Hematopoietic multipotent progenitor cell treated with erythropoietin and hydrocortisone succinate and interleukin-3 and kit ligand, for 15 days (in vitro differentiated cells): ENCODE results near the gene KATNAL2.

ENCODE experiments used
- DNase-seq: peaks from one replicate; pipeline ENCODE4 v3.0.0-alpha.2; 2015; ENCODE audit warnings: low spot score

The KATNAL2 gene

GRCh38 chr18:47035156-47035671 lies 117.8 kb downstream of the KATNAL2 start, which contains the start of gene ELOA2:
ELOA2 (minus strand) TSS chr18:47035621; CDS start chr18:47035264, 357 bp downstream.
- no peak for DNase-seq

- DNase-seq = no peak
Observed at GRCh38 chr18:47036298-47036874, 119.0 kb downstream of the KATNAL2 start.

- no peak for DNase-seq
Observed at GRCh38 chr18:47036927-47037578, 119.7 kb downstream of the KATNAL2 start.

GRCh38 chr18:47040982-47041381 lies 123.6 kb downstream of the KATNAL2 start:
- no peak for DNase-seq

GRCh38 chr18:47050468-47050867 lies 133.1 kb downstream of the KATNAL2 start:
- peak; percentile 13 for DNase-seq

- no peak for DNase-seq
Observed at GRCh38 chr18:47054369-47054768, 137.0 kb downstream of the KATNAL2 start.

GRCh38 chr18:47062471-47062870 lies 145.1 kb downstream of the KATNAL2 start:
- DNase-seq = no peak

- no peak for DNase-seq
Observed at GRCh38 chr18:47063096-47063495, 145.7 kb downstream of the KATNAL2 start.

GRCh38 chr18:47067648-47068047 lies 150.2 kb downstream of the KATNAL2 start:
- no peak for DNase-seq

- DNase-seq = no peak
Observed at GRCh38 chr18:47075098-47075883, 157.9 kb downstream of the KATNAL2 start.

GRCh38 chr18:47077111-47077510 lies 159.7 kb downstream of the KATNAL2 start:
- DNase-seq = no peak

GRCh38 chr18:47080872-47081271 lies 163.5 kb downstream of the KATNAL2 start:
- DNase-seq = no peak

- DNase-seq = no peak
Observed at GRCh38 chr18:47081578-47081977, 164.2 kb downstream of the KATNAL2 start.

- DNase-seq = no peak
Observed at GRCh38 chr18:47087676-47088075, 170.3 kb downstream of the KATNAL2 start.

GRCh38 chr18:47095810-47096209 lies 178.4 kb downstream of the KATNAL2 start:
- no peak for DNase-seq

- peak; percentile 59 for DNase-seq
Observed at GRCh38 chr18:47100212-47100831, 182.9 kb downstream of the KATNAL2 start.

GRCh38 chr18:47108373-47108772 lies 191.0 kb downstream of the KATNAL2 start:
- DNase-seq = no peak

GRCh38 chr18:47108998-47109405 lies 191.6 kb downstream of the KATNAL2 start:
- DNase-seq = no peak

- DNase-seq = no peak
Observed at GRCh38 chr18:47109720-47110119, 192.3 kb downstream of the KATNAL2 start.

GRCh38 chr18:47110492-47111274 lies 193.3 kb downstream of the KATNAL2 start:
- DNase-seq = no peak

- no peak for DNase-seq
Observed at GRCh38 chr18:47113796-47114540, 196.6 kb downstream of the KATNAL2 start.
